GM19372 (cell line): ENCODE data around the gene TFDP2.
"Not testable (repeated sequence)": the region's sequence is repeated elsewhere in the genome, so short reads cannot be mapped to it uniquely, and the experiment has no call there.

Experiments
- ATAC-seq: cut with Tn5 transposase; IDR thresholded peaks from one replicate; pipeline ENCODE4 v1.9.1; 2021; ENCODE audit warnings: mild to moderate bottlenecking, low read depth, moderate library complexity; ENCODE audit not compliant: unreplicated experiment

TFDP2 gene

DNA sequence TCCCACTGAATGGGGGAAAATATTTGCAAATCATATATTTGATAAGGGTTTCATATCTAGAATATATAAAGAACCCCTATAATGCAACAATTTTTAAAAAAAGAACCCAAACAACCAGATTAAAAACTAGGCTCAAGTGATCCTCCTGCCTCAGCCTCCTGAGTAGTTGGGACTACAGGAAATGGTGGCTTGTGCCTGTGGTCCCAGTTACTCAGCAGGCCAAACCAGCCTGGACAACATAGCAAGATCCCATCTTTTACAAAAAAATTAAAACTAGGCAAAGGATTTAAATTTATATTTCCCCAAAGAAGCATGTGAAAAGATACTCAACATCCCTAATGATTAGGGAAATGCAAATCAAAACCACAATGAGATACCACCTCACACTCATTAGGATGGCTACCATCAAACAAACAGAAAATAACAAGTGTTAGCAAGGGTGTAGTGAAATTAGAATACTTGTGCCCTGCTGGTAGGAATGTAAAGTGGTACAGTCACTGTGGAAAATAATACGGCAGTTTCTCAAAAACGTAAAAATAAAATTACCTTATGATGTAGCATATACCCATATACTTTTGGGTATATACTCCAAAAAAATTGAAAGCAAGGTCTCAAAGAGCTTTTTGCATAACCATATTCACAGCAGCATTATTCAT, 19.7 kb downstream of the TFDP2 start:
- ATAC-seq, result no peak

DNA sequence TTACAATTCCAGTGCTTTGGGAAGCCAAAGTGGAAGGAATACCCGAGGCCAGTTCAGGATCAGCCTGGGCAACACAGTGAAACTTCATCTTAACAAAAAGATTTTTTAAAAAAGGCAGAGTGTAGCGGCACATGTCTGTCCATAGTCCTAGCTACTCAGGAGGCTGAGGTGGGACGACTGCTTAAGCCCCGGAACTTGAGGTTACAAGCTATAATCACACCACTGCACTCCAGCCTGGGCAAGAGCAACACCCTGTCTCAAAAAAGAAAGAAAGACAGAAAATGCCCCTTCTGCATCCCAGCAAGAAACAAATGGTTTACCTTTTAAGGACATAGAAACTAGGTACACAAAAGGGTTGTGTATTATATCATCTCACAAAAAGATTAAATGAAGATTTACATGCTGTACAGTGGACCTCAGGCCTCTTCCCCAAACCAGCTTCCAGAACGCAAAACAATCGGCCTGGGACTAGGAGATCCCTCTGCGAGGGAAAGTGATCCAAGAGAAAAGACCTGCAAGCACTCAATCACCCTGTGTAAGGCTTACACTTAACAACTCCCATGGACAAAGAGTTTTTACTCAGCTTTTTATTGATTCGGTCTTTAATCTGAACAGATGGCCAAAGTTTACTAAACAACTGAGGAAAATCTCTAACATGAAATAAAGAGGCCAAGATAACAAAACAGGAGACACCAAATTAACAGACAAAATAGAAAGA, 21.2 kb downstream of the TFDP2 start:
- ATAC-seq, result no peak

DNA sequence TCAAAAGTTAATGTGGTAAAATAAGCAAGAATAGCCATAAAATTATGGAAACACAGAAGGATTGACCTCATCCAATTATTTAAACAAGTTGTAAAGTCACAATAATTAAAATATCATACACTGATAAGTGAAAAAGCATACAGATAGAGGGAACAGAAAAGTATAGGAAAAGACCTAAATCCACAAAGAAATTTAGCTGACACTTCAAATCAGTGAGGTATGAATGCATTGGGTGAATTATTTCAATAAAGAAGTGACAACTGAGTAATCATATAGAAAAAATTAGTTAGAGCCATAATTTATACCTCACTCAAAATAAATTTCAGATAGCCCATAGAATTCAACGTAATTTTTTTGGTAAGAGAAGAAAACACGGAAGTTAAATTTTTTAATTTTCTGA, 25.1 kb downstream of the TFDP2 start:
- no peak for ATAC-seq

DNA sequence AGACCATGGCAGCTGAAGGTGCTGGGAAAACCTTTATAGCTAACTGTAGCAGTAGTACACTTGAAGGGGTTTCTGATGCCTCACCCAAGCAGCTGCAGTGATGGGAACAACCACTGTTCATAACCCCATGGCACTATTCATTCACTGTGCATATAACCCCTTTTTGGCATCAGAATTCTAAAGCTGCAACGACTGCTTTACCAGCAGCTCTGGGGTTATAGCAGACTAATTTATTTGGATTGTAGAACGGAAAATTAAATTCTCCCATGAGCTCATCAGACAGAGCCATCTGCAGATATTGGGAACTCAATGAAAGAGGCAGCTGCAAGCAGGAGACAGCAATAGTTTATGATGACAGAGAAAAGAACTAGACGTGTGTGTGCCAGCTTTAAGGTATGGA, 28.6 kb downstream of the TFDP2 start:
- no peak for ATAC-seq

DNA sequence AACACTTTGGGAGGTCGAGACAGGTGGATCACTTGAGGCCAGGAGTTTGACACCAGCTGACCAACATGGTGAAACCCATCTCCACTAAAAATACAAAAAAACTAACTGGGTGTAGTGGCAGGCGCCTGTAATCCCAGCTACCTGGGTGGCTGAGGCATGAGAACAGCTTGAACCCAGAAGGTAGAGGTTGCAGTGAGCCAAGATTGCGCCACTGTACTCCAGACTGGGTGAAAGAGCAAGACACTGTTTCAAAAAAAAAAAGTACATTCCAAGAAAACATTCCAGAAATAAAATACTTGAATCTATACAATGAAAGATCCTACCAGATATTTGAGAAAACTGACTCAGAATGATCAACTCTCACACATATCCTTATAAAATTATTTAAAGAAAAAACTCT, 30.4 kb downstream of the TFDP2 start:
- ATAC-seq, result no peak

DNA sequence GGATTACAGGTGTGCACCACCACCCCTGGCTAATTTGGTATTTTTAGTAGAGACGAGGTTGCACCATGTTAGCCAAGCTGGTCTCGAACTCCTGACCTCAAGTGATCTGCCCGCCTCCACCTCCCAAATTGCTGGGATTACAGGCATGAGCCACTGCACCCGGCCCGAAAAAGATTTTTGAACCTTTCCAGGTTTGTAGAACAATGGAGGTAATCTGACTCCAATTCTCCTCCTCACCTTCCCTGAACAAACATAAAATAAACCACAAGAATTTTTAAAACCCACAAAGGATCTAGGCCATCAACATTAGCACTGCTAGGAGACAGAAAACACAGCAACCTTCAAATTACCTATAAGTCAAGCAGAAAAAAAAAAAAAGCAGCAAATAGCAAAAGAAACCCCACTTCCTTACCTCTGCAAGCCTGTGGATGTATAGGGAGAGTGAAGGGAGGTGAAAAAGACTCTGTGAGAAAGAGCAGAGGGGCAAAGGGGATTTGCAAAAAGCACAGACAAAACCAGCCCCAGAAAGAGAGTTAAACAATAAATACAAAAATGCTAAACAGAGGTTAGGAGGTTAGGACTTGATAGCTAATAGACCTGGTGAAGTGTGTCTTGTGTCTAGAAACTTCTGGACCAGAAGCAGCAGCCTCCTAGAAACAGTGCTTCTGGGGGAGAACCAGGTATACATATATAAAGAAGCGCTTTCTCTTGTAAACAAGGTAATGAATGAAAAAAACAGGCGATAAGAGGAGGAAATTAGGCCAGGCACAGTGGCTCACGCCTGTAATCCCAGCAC, 32.1 kb downstream of the TFDP2 start:
- ATAC-seq, result no peak

DNA sequence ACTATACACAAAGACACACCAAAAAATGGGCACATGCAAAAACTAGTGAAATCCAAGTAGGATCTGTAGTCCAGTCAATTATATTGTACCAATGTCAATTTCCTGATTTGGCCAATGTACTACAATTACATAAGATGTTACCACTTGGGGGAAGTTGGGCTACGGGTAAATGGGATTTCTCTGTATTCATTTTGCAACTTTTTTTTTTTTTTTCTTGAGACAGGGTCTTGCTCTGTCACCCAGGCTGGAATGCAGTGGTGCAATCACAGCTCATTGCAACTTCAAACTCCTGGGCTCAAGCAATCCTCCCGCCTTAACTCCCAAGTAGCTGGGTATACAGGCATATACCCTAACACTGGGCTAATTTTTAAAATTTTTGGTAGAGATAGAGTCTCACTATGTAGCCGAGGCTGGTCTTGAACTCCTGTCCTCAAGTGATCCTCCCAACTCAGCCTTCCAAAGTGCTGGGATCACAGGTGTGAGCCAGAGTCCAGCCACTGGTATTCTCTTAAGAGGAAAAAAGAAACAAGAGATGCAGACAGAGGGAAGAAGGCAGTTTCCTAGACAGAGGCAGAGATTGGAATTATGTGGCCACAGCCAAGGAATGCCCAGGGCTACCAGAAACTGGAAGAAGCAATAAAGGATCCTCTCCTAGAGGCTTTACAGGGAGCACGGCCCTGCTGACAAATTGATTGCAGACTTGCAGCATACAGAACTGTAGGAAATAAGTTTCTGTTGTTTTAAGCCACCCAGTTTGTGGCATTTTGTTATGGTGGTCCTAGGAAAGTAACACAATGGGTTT, 33.3 kb downstream of the TFDP2 start:
- no peak for ATAC-seq

DNA sequence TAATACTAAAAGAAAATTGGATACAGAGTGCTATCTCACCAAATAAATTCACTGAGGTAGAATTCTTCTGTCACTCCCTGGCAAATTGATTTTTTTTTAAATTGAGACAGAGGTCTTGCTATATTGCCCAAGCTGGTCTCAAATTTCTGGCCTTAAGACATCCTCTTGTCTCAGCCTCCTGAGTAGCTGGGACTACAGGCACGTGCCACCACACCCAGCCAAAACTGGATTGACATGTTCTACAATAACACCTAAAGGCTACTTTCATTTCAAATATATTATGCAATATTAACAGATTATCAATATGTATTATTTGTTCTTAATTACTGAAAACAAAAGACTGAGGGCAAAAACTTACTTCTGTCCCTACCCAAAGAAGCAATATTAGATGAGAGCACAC, 36.7 kb downstream of the TFDP2 start:
- no peak for ATAC-seq

DNA sequence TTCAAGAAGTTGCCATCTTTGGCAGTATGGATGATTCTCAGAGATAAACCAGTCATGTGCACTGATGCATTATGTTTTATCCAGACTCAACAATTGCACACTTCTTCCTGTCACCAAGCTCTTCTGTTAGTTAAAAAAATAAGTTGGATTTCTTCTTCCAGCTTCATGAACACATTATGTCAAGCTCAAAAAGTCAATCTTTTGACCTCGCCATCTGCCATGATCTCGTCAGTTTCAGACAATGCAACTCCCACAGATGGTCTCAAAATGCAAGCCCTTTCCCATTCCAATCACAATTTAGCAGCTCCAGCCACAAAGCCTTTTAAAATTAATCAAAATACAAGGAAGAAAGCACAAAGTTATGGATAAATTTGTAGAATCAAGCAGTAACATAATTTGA, 42.8 kb downstream of the TFDP2 start:
- ATAC-seq, result no peak

DNA sequence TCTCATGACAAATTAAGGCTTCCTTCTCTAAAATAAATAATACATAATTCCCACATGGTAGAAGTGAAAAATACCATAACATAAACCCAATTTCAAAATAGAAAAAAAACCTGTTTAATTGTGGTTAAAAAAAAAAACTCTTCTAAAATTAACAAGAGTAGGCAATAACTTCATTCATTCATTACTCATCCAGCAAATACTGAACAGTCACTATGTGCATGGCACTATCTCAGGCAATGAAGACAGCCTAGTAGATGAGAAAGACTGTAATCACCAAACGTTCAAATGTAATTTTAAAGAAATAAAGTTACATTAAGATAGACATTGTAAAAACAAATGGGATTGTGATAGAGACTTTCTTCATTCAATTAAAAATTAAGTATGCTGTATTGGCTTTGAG, 43.4 kb downstream of the TFDP2 start:
- ATAC-seq, result no peak

DNA sequence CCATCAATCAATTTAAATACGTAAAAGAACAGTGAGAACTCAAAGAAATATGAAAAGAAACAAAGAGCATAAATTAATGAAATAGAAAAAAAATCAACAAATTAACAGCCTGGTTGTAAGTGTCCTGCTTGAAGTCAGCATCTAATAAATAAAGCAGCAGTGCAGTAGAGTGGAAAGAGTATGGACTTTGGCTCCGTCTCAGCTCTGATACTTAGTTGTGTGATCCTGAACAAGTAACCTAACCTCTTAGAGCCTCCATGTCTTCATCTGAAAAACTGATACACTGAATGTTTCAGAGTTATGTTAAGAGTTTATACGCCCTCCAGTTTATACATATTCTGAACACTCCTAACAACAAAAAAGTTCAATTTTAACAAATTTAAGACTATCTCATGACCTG, 44.6 kb downstream of the TFDP2 start:
- no peak for ATAC-seq

DNA sequence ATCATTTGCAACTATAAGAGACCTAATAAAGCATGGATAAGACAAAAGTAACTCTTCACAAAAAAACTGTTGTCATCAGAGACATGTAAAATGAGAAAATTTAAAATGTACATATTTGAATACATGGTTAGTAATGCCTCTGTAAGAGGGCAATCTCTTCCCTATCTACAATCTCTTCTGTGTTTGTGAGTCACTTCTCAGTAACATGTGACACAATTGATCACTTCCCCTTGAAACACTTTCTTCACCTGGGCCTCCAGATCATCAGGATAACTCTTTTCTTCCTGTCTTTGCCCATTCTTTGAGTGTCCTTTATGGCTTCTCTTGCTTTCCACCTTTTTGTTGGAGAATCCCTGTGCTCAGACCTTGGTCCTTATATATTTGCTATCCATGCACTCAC, 50.4 kb downstream of the TFDP2 start:
- ATAC-seq, result no peak

DNA sequence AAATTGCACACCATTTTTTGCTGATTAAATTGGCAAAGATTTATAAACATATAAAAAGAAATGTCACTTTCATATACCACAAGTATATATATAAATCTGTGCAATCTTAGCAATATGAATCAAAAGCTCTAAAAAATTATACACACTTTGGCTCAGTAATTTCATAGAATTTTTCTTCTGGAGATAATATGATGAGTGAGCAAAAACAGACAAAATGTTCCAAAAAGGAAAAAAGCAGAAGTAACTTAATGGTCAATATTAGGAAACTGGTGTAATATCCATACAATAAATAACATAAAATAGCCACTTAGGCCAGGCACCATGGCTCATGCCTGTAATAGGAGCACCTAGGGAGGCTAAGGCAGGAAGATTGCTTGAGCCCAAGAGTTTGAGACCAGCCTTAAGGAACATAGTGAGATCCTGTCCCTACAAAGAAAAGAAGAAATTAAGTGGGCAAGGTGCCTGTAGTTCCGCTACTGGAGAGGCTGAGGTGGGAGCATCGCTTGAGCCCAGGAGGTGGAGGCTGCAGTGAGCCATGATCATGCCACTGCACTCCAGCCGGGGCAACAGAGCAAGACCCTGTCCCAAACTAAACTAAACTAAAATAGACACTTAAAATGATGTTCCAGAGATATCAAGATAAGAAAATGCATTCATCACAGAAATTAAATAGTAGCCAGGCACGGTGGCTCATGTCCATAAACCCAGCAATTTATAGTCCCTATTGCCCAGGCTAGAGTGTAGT, 52.1 kb downstream of the TFDP2 start:
- no peak for ATAC-seq

DNA sequence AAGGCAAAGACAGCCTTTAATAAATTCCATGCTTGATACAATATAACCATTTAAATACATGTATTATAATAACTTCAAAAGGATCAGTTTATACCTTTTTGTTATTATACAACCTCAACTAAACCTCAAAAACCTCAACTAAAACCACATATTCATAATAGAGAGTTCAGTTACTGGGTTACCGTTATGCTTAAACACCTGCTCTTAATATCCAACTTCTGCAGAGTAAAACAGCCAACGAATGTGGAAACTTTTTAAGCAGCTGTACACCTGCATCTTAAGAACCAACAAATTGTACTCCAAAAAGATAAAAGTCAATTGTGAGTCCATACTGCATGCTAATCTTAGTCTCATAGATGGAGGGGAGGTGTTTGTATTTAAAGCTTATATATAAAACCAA, 53.5 kb downstream of the TFDP2 start:
- no peak for ATAC-seq

DNA sequence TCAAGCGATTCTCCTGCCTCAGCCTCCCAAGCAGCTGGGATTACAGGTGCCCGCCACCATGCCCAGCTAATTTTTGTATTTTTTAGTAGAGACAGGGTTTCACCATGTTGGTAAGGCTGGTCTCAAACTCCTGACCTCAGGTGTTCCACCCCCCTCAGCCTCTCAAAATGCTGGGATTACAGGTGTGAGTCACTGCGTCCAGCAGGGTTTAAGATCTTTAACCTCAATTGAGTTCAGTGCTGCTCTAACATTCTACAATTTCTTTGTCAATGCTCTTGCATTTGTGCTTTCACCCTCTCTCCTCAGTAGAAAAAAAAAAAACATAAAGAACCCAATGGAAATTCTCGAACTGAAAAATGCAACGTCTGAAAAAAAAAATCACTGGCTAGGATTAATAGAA, 60.4 kb downstream of the TFDP2 start:
- ATAC-seq, result not testable (repeated sequence)

DNA sequence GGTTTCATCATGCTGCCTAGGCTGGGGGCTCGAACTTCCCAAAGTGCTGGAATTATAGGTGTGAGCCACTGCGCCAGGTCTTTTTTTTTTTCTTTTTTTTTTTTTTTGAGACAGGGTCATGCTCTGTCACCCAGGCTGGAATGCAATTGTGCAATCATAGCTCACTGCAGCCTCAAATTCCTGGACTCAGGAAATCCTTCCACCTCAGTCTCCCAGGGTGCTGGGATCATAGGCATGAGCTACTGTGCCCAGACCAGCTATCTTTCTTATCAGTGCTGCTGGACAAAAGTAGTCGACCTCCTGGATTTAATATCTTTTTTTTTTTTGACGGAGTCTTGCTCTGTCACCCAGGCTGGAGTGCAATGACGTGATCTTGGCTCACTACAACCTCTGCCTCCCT, 60.8 kb downstream of the TFDP2 start:
- no peak for ATAC-seq

DNA sequence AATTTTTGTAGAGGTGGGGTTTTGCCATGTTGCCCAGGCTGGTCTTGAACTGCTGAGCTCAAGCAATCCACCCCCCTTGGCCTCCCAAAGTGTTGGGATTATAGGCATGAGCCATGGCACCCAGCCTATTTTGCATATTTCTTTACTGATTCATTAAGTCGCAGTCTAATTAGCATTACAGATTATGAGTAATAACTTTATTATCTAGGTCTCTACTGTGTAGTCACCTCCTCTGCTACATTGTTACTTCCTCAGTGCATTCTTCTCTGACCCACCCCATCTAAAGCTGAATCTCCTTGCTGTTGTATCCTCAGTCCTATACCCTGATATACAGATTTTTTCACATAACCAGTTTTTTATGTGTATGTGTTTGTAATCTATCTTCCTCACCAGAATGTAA, 61.7 kb downstream of the TFDP2 start:
- no peak for ATAC-seq

DNA sequence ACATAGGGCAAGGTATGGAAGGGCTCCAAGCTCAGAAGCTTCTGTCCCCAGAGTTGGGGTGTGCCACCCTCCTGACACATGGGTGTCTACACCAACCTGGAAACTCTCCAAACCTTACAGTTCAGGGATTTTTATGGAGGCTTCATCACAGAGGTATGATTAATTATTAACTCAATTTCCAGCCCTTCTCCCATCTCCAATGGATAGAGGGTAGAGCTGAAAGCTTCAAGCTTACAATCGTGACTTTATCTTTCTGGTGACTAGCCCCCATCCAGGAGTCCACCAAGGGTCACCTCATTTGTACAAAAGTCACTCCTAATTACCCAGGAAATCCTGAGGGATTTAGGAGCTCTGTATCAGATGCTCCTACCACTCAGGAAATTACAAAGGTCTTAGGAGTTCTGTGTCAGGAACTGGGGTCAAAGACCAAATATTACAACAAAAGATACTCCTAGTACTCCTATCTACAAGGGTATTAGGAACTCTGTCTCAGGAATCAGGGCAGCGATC, 62.7 kb downstream of the TFDP2 start:
- ATAC-seq, result no peak

DNA sequence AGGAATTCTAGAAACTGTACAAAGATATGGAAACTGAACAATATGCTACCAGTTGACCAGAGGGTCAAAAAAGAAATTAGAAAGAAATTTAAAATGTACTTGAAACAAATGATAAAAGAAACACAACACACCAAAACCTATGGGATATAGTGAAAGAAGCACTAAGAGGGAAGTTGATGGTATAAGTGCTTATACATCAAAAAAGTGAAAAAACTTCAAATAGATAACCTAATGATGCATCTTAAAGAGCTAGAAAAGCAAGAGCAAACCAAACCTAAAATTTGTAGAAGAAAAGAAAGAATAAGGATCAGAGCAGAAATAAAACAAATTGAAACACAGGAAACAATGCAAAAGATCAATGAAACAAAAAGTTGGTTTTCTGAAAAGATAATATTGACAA, 68.2 kb downstream of the TFDP2 start:
- ATAC-seq, result no peak
